Stimulated activated naive CD8-positive, alpha-beta T cell treated with anti-CD3 and anti-CD28 coated beads, Interleukin-15, Interleukin-2, amounts not matched to agents 100 U/mL and 50 U/mL, for 24 hours (primary cell): ENCODE data around the gene ZNF141.
"Not testable (repeated sequence)": the region's sequence is repeated elsewhere in the genome, so short reads cannot be mapped to it uniquely, and the experiment has no call there.

Experiments used
- ATAC-seq: fragments of 150-1000 bp; cut with Tn5 transposase; one replicate; pipeline ENCODE4 v1.10.0; 2021
- DNase-seq: peaks from one replicate; pipeline ENCODE4 v3.0.0; 2021

ZNF141 gene

GRCh38 chr4:385934-386707, 48.5 kb downstream of the ZNF141 start:
- DNase-seq (no peak), ATAC-seq (no peak)

DNA sequence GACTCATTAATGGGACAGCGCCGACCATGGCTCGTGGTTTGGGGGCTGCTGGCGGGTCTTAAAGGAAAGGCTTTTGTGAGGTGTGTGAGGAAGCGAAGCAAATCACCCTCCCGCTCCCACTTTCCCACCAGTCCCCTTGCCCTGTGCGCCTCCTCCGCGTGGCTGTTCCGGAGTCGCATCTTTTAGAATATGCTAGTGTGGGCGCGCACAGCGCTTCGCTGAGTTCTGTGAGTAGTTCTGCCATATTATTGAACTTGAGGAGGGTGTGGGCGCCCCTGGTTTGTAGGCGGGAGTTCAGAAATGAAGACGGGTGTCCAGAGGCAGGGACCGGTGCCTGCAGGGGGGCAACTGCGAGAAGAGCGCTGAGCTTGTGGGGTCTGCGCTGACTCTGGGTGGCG, 49.1 kb downstream of the ZNF141 start:
- DNase-seq (no peak), ATAC-seq (no peak)

GRCh38 chr4:404006-404405, 66.4 kb downstream of the ZNF141 start:
- DNase-seq (no peak), ATAC-seq (no peak)

DNA sequence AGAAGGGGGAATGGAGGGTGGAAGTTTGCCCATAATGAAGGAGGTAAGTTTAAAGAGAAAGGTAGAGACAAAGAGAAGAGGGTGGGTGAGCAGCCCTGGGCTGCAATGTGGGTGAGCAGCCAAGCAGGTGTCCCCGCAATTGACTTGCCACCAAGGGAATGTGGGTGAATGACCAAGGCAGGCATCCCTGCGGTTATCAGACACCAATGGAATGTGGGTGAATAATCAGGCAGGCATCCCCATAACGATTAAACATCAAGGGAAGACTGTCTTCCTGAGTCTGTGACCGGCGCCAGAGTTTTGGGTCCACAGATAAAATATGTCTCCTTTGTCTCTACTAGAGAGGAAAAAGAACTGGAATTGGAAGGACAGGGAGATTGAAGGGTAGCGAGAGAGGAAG, 70.7 kb downstream of the ZNF141 start:
- DNase-seq, ATAC-seq: not testable (repeated sequence)

DNA sequence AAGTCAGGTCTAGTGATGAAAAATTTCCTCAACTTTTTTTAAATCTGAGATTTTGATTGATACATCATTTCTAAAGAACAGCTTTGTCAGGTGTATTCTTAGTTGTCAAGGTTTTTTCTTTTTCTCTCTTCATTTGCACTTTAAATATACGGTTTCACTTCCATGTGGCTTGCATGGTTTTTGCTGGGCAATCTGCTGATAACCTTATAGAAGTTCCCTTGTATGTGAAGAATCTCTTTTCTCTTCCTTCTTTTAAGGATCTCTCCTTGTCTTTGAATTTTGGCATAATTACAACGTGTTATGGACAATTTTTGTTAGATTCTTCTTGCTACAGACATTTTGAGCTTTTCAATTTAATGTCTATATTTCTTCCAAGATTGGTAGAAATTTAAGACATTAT, 85.0 kb downstream of the ZNF141 start:
- ATAC-seq (no peak), DNase-seq (no peak)
